Mesendoderm (in vitro differentiated cells): ENCODE data around the gene UFD1.

Experiments
- DNase-seq: peaks from one replicate; pipeline ENCODE4 v3.0.0; 2013
- H2AK5ac ChIP-seq: 2 replicates; pipeline ENCODE4 v1.6.1; 2013; ENCODE audit warnings: low read length, inconsistent platforms
- H2BK120ac ChIP-seq: 2 replicates; pipeline ENCODE4 v1.6.1; 2013; ENCODE audit warnings: low read depth, mild to moderate bottlenecking, low read length, moderate library complexity, mixed read lengths
- H2BK15ac ChIP-seq: replicated peaks from 2 replicates; pipeline ENCODE4 v1.6.1; 2013; ENCODE audit warnings: low read depth, mild to moderate bottlenecking, moderate library complexity
- H2BK5ac ChIP-seq: 2 replicates; pipeline ENCODE4 v1.6.1; 2013; ENCODE audit warnings: low read length, inconsistent platforms
- H3K18ac ChIP-seq: 2 replicates; pipeline ENCODE4 v1.6.1; 2013; ENCODE audit warnings: mild to moderate bottlenecking, low read length, mixed read lengths
- H3K23ac ChIP-seq: one replicate; pipeline ENCODE4 v1.6.1; 2013; ENCODE audit warnings: low read length
- H3K27ac ChIP-seq: 2 replicates; pipeline ENCODE4 v1.5.1; 2013; ENCODE audit warnings: low read depth, mild to moderate bottlenecking, inconsistent platforms, low read length, moderate library complexity
- H3K27me3 ChIP-seq: 2 replicates; pipeline ENCODE4 v1.6.1; 2013; ENCODE audit warnings: low read length, control low read depth, mild to moderate bottlenecking, inconsistent platforms; ENCODE audit not compliant: insufficient read depth, poor library complexity
- H3K36me3 ChIP-seq: 2 replicates; pipeline ENCODE4 v1.6.1; 2013; ENCODE audit warnings: low read length, inconsistent platforms; ENCODE audit not compliant: control insufficient read depth, insufficient read depth
- H3K4ac ChIP-seq: one replicate; pipeline ENCODE4 v1.6.1; 2013; ENCODE audit warnings: low read depth, mild to moderate bottlenecking, low read length, moderate library complexity
- H3K4me1 ChIP-seq: 2 replicates; pipeline ENCODE4 v1.6.1; 2013; ENCODE audit warnings: low read depth, low read length, inconsistent platforms; ENCODE audit not compliant: control insufficient read depth
- H3K4me2 ChIP-seq: 2 replicates; pipeline ENCODE4 v1.6.1; 2013; ENCODE audit warnings: low read length
- H3K4me3 ChIP-seq: 2 replicates; pipeline ENCODE4 v1.5.1; 2013; ENCODE audit warnings: mild to moderate bottlenecking, low read length
- H3K56ac ChIP-seq: one replicate; pipeline ENCODE4 v1.6.1; 2013; ENCODE audit warnings: low read length
- H3K79me1 ChIP-seq: 2 replicates; pipeline ENCODE4 v1.6.1; 2013; ENCODE audit warnings: low read length, inconsistent platforms
- H3K79me2 ChIP-seq: 2 replicates; pipeline ENCODE4 v1.6.1; 2013; ENCODE audit warnings: mild to moderate bottlenecking, low read length; ENCODE audit not compliant: control insufficient read depth, insufficient read depth
- H3K9ac ChIP-seq: 2 replicates; pipeline ENCODE4 v1.6.1; 2013; ENCODE audit warnings: low read length, inconsistent platforms
- H4K5ac ChIP-seq: one replicate; pipeline ENCODE4 v1.6.1; 2013; ENCODE audit warnings: low read length
- H4K8ac ChIP-seq: one replicate; pipeline ENCODE4 v1.6.1; 2013; ENCODE audit warnings: low read depth, mild to moderate bottlenecking, control low read depth, low read length, moderate library complexity
- WGBS: extraction: QIAGEN DNeasy Blood & Tissue Kit; methylation state at CpG from one replicate; pipeline ENCODE4 v1.1.7; 2013; ENCODE audit warnings: low lambda C conversion rate, missing lambda C conversion rate; ENCODE audit not compliant: insufficient coverage; ENCODE audit errors: extremely low coverage; 5-methylcytosine and 5-hydroxymethylcytosine counted together

Gene UFD1

GRCh38 chr22:19513823-19514222 lies 34.8 kb upstream of the UFD1 start:
- Histone ChIP-seq H3K79me2 (no peaks in the 10 kb centered on the region), H3K9ac (no peak overlapping the region)
- no CpG with 5 or more reads among the region's 2 CpGs for WGBS

GRCh38 chr22:19510919-19511341 lies 31.9 kb upstream of the UFD1 start:
- Histone ChIP-seq H3K27me3 (no peaks in the 10 kb centered on the region), H3K36me3 (peaks cover 2% of the 10 kb centered on the region), H3K79me2 (no peaks in the 10 kb centered on the region), H3K56ac (no peak overlapping the region), H3K4me3 (no peak overlapping the region), H3K18ac (no peak overlapping the region), H2AK5ac (no peak overlapping the region), H3K4me1 (no peaks in the 10 kb centered on the region), H3K4ac (no peak overlapping the region), H3K27ac (no peak overlapping the region), H4K5ac (no peak overlapping the region), H3K9ac (no peak overlapping the region), H2BK15ac (no peak overlapping the region), H2BK120ac (no peak overlapping the region), H3K23ac (no peak overlapping the region), H3K79me1 (no peaks in the 10 kb centered on the region), H4K8ac (no peak overlapping the region), H2BK5ac (no peak overlapping the region), H3K4me2 (no peak overlapping the region)
- no CpG with 5 or more reads among the region's 2 CpGs for WGBS
- no peak for DNase-seq

More at GRCh38 chr22:19513823-19514222, 34.8 kb upstream of the UFD1 start:
- Histone ChIP-seq H4K5ac (no peak overlapping the region), H3K79me1 (no peaks in the 10 kb centered on the region), H3K18ac (no peak overlapping the region), H3K27ac (no peak overlapping the region), H3K4ac (no peak overlapping the region), H2AK5ac (no peak overlapping the region), H3K56ac (no peak overlapping the region), H2BK120ac (no peak overlapping the region), H3K27me3 (no peaks in the 10 kb centered on the region), H3K23ac (no peak overlapping the region), H2BK5ac (no peak overlapping the region), H2BK15ac (no peak overlapping the region), H4K8ac (no peak overlapping the region), H3K36me3 (peaks cover 1% of the 10 kb centered on the region), H3K4me3 (no peak overlapping the region), H3K4me2 (no peak overlapping the region), H3K4me1 (no peaks in the 10 kb centered on the region)
- DNase-seq = no peak

- H3K27ac ChIP-seq = no peak overlapping the region
- no peaks in the 10 kb centered on the region for H3K79me2 ChIP-seq
- WGBS = no CpG with 5 or more reads among the region's 2 CpGs
- no peaks in the 10 kb centered on the region for H3K4me1 ChIP-seq
- no peak overlapping the region for H4K8ac ChIP-seq
- no peak overlapping the region for H4K5ac ChIP-seq
- no peak overlapping the region for H2BK120ac ChIP-seq
- no peak overlapping the region for H3K4me3 ChIP-seq
- H3K36me3 ChIP-seq = peaks cover 2% of the 10 kb centered on the region
- no peak overlapping the region for H3K4ac ChIP-seq
- no peak for DNase-seq
- H3K9ac ChIP-seq = no peak overlapping the region
- H2BK5ac ChIP-seq = no peak overlapping the region
- no peak overlapping the region for H3K23ac ChIP-seq
- no peak overlapping the region for H2AK5ac ChIP-seq
- H3K79me1 ChIP-seq = no peaks in the 10 kb centered on the region
- H2BK15ac ChIP-seq = no peak overlapping the region
- H3K4me2 ChIP-seq = no peak overlapping the region
- no peak overlapping the region for H3K18ac ChIP-seq
- no peaks in the 10 kb centered on the region for H3K27me3 ChIP-seq
- no peak overlapping the region for H3K56ac ChIP-seq
Observed at GRCh38 chr22:19509923-19510322, 30.9 kb upstream of the UFD1 start.

- no peak overlapping the region for H3K4me2 ChIP-seq
- H3K27ac ChIP-seq = no peak overlapping the region
- H2AK5ac ChIP-seq = no peak overlapping the region
- WGBS = no CpG with 5 or more reads among the region's 3 CpGs
- no peak overlapping the region for H3K4ac ChIP-seq
- H3K9ac ChIP-seq = no peak overlapping the region
- DNase-seq = no peak
- no peak overlapping the region for H3K56ac ChIP-seq
- no peaks in the 10 kb centered on the region for H3K27me3 ChIP-seq
- no peak overlapping the region for H3K4me3 ChIP-seq
- H2BK15ac ChIP-seq = no peak overlapping the region
- H2BK120ac ChIP-seq = no peak overlapping the region
- H3K79me2 ChIP-seq = no peaks in the 10 kb centered on the region
- H3K18ac ChIP-seq = no peak overlapping the region
- H3K23ac ChIP-seq = no peak overlapping the region
- H3K4me1 ChIP-seq = no peaks in the 10 kb centered on the region
- no peaks in the 10 kb centered on the region for H3K79me1 ChIP-seq
- H3K36me3 ChIP-seq = peaks cover 2% of the 10 kb centered on the region
- H2BK5ac ChIP-seq = no peak overlapping the region
- no peak overlapping the region for H4K5ac ChIP-seq
- no peak overlapping the region for H4K8ac ChIP-seq
Observed at GRCh38 chr22:19509191-19509590, 30.2 kb upstream of the UFD1 start.

- Histone ChIP-seq H2BK5ac (no peak overlapping the region), H3K27ac (no peak overlapping the region), H3K27me3 (no peaks in the 10 kb centered on the region), H3K9ac (no peak overlapping the region), H3K4me2 (no peak overlapping the region), H4K5ac (no peak overlapping the region), H3K23ac (no peak overlapping the region), H3K18ac (no peak overlapping the region), H3K4me1 (no peaks in the 10 kb centered on the region), H3K56ac (no peak overlapping the region), H2BK15ac (no peak overlapping the region), H3K4ac (no peak overlapping the region), H3K4me3 (no peak overlapping the region), H2BK120ac (no peak overlapping the region), H3K79me1 (no peaks in the 10 kb centered on the region), H3K79me2 (no peaks in the 10 kb centered on the region), H3K36me3 (peaks cover 2% of the 10 kb centered on the region), H4K8ac (no peak overlapping the region), H2AK5ac (no peak overlapping the region)
- DNase-seq = no peak
- no CpG with 5 or more reads among the region's 10 CpGs for WGBS
Observed at GRCh38 chr22:19508024-19508776, 29.2 kb upstream of the UFD1 start.

GRCh38 chr22:19507534-19507861 lies 28.5 kb upstream of the UFD1 start:
- Histone ChIP-seq H3K4ac (no peak overlapping the region), H3K9ac (no peak overlapping the region), H3K4me3 (no peak overlapping the region), H3K56ac (no peak overlapping the region), H2BK15ac (no peak overlapping the region), H2AK5ac (no peak overlapping the region), H3K27me3 (no peaks in the 10 kb centered on the region), H3K23ac (no peak overlapping the region), H3K18ac (no peak overlapping the region), H2BK120ac (no peak overlapping the region), H3K36me3 (peaks cover 2% of the 10 kb centered on the region), H4K8ac (no peak overlapping the region), H3K79me2 (no peaks in the 10 kb centered on the region), H4K5ac (no peak overlapping the region), H3K79me1 (no peaks in the 10 kb centered on the region), H2BK5ac (no peak overlapping the region), H3K27ac (no peak overlapping the region), H3K4me1 (no peaks in the 10 kb centered on the region), H3K4me2 (no peak overlapping the region)
- no CpG with 5 or more reads among the region's 4 CpGs for WGBS
- no peak for DNase-seq
